Activated naive CD8-positive, alpha-beta T cell treated with anti-CD3 and anti-CD28 coated beads, Interleukin-2, amount 10 ng/mL, durations not matched to agents 7 days and 5 days (primary cell): ENCODE data around the gene SLC7A14. TPM values are rescaled to one million over a fixed set of nuclear protein-coding genes. Genes with fewer than 3 reads are reported as not detected.

Experiments used
- ATAC-seq: fragments of 150-1000 bp; cut with Tn5 transposase; one replicate; pipeline ENCODE4 v1.10.0; 2021; ENCODE audit warnings: low read depth, moderate library complexity
- POLR2A ChIA-PET: fragments of 350-600 bp; sonication (Branson Sonifier 250); formaldehyde crosslinking; loops from one replicate; lab custom pipeline; 2021; ENCODE audit warnings: antibody characterized with exemption; lab: Charles Lee
- DNase-seq: peaks from one replicate; pipeline ENCODE4 v3.0.0; 2021
- H3K27ac Mint-ChIP-seq: one replicate; pipeline ENCODE4 v1.8.0; 2022; ENCODE audit warnings: mild to moderate bottlenecking, mixed read lengths
- H3K27me3 Mint-ChIP-seq: one replicate; pipeline ENCODE4 v1.8.0; 2022; ENCODE audit warnings: mild to moderate bottlenecking, moderate library complexity, mixed read lengths
- H3K36me3 Mint-ChIP-seq: one replicate; pipeline ENCODE4 v1.8.0; 2021; ENCODE audit warnings: mild to moderate bottlenecking, mixed read lengths
- H3K4me1 Mint-ChIP-seq: one replicate; pipeline ENCODE4 v1.8.0; 2021; ENCODE audit warnings: mixed read lengths
- H3K4me3 Mint-ChIP-seq: one replicate; pipeline ENCODE4 v1.8.0; 2022; ENCODE audit warnings: mild to moderate bottlenecking, moderate library complexity, mixed read lengths
- H3K9me3 Mint-ChIP-seq: one replicate; pipeline ENCODE4 v1.8.0; 2021; ENCODE audit warnings: mixed read lengths
- total RNA-seq, 2 experiments: library from RNA; stranded (reverse); gene quantifications; one replicate each; pipeline ENCODE4 v1.2.3, GENCODE V29; 2021

Gene SLC7A14
- total RNA-seq, 2 experiments from 2014 or later = not detected

GRCh38 chr3:170454509-170454908 is 131.4 kb downstream of the SLC7A14 start:
- Mint-ChIP-seq H3K4me1 (no peaks in the 10 kb centered on the region), H3K4me3 (no peak overlapping the region), H3K9me3 (no peaks in the 10 kb centered on the region), H3K27ac (no peak overlapping the region), H3K27me3 (peaks cover 6% of the 10 kb centered on the region), H3K36me3 (no peaks in the 10 kb centered on the region)
- DNase-seq (no peak), ATAC-seq (no peak)
- POLR2A ChIA-PET = no interaction called here

- ATAC-seq = no peak
- H3K4me1 Mint-ChIP-seq = no peaks in the 10 kb centered on the region
- no peak overlapping the region for H3K4me3 Mint-ChIP-seq
- H3K27me3 Mint-ChIP-seq = peaks cover 7% of the 10 kb centered on the region
- H3K9me3 Mint-ChIP-seq = no peaks in the 10 kb centered on the region
- DNase-seq = no peak
- H3K27ac Mint-ChIP-seq = no peak overlapping the region
- POLR2A ChIA-PET = no interaction called here
- no peaks in the 10 kb centered on the region for H3K36me3 Mint-ChIP-seq
Observed at GRCh38 chr3:170450039-170450438, 135.8 kb downstream of the SLC7A14 start.

GRCh38 chr3:170448584-170448983 is 137.3 kb downstream of the SLC7A14 start:
- Mint-ChIP-seq H3K4me3 (no peak overlapping the region), H3K4me1 (no peaks in the 10 kb centered on the region), H3K36me3 (no peaks in the 10 kb centered on the region), H3K27me3 (peaks cover 7% of the 10 kb centered on the region), H3K27ac (no peak overlapping the region), H3K9me3 (no peaks in the 10 kb centered on the region)
- DNase-seq = no peak
- ATAC-seq = no peak
- POLR2A ChIA-PET = no interaction called here

- H3K27ac Mint-ChIP-seq = no peak overlapping the region
- no peaks in the 10 kb centered on the region for H3K9me3 Mint-ChIP-seq
- peaks cover 15% of the 10 kb centered on the region for H3K27me3 Mint-ChIP-seq
- H3K36me3 Mint-ChIP-seq = no peaks in the 10 kb centered on the region
- no peak for ATAC-seq
- no peak overlapping the region for H3K4me3 Mint-ChIP-seq
- POLR2A ChIA-PET = no interaction called here
- no peak for DNase-seq
- peaks cover 2% of the 10 kb centered on the region for H3K4me1 Mint-ChIP-seq
Observed at GRCh38 chr3:170443457-170443856, 142.4 kb downstream of the SLC7A14 start.

GRCh38 chr3:170442947-170443346 is 142.9 kb downstream of the SLC7A14 start:
- H3K4me1 Mint-ChIP-seq = peaks cover 2% of the 10 kb centered on the region
- no peak overlapping the region for H3K27ac Mint-ChIP-seq
- H3K27me3 Mint-ChIP-seq = peaks cover 15% of the 10 kb centered on the region
- DNase-seq = no peak
- no peak for ATAC-seq
- no peaks in the 10 kb centered on the region for H3K36me3 Mint-ChIP-seq
- POLR2A ChIA-PET = no interaction called here
- no peaks in the 10 kb centered on the region for H3K9me3 Mint-ChIP-seq
- H3K4me3 Mint-ChIP-seq = no peak overlapping the region

- H3K9me3 Mint-ChIP-seq = no peaks in the 10 kb centered on the region
- H3K36me3 Mint-ChIP-seq = no peaks in the 10 kb centered on the region
- no peak for ATAC-seq
- POLR2A ChIA-PET = no interaction called here
- H3K27me3 Mint-ChIP-seq = peaks cover 19% of the 10 kb centered on the region
- H3K4me1 Mint-ChIP-seq = peaks cover 7% of the 10 kb centered on the region
- no peak for DNase-seq
- no peak overlapping the region for H3K4me3 Mint-ChIP-seq
- H3K27ac Mint-ChIP-seq = no peak overlapping the region
Observed at GRCh38 chr3:170441412-170441811, 144.5 kb downstream of the SLC7A14 start.

- Mint-ChIP-seq H3K4me3 (no peak overlapping the region), H3K9me3 (no peaks in the 10 kb centered on the region), H3K27ac (no peak overlapping the region), H3K36me3 (no peaks in the 10 kb centered on the region), H3K4me1 (peaks cover 7% of the 10 kb centered on the region), H3K27me3 (peaks cover 18% of the 10 kb centered on the region)
- DNase-seq = no peak
- ATAC-seq = no peak
- POLR2A ChIA-PET = no interaction called here
Observed at GRCh38 chr3:170440344-170440743, 145.5 kb downstream of the SLC7A14 start.

- POLR2A ChIA-PET = no interaction called here
- Mint-ChIP-seq H3K27ac (no peak overlapping the region), H3K4me3 (no peak overlapping the region), H3K9me3 (no peaks in the 10 kb centered on the region), H3K27me3 (peaks cover 19% of the 10 kb centered on the region), H3K36me3 (no peaks in the 10 kb centered on the region), H3K4me1 (peaks cover 7% of the 10 kb centered on the region)
- DNase-seq = no peak
- ATAC-seq = no peak
Observed at GRCh38 chr3:170438836-170439235, 147.0 kb downstream of the SLC7A14 start.

GRCh38 chr3:170437696-170438407 is 148.0 kb downstream of the SLC7A14 start:
- ATAC-seq (no peak), DNase-seq (no peak)
- Mint-ChIP-seq H3K4me1 (peaks cover 7% of the 10 kb centered on the region), H3K27me3 (peaks cover 19% of the 10 kb centered on the region), H3K4me3 (no peak overlapping the region), H3K36me3 (no peaks in the 10 kb centered on the region), H3K27ac (no peak overlapping the region), H3K9me3 (no peaks in the 10 kb centered on the region)
- POLR2A ChIA-PET = no interaction called here

GRCh38 chr3:170437176-170437575 is 148.7 kb downstream of the SLC7A14 start:
- peaks cover 19% of the 10 kb centered on the region for H3K27me3 Mint-ChIP-seq
- no peaks in the 10 kb centered on the region for H3K36me3 Mint-ChIP-seq
- no peak for ATAC-seq
- no peaks in the 10 kb centered on the region for H3K9me3 Mint-ChIP-seq
- POLR2A ChIA-PET = no interaction called here
- peaks cover 7% of the 10 kb centered on the region for H3K4me1 Mint-ChIP-seq
- DNase-seq = no peak
- H3K27ac Mint-ChIP-seq = no peak overlapping the region
- no peak overlapping the region for H3K4me3 Mint-ChIP-seq

- ATAC-seq = no peak
- Mint-ChIP-seq H3K9me3 (no peaks in the 10 kb centered on the region), H3K4me3 (no peak overlapping the region), H3K27ac (no peak overlapping the region), H3K27me3 (peaks cover 17% of the 10 kb centered on the region), H3K36me3 (no peaks in the 10 kb centered on the region), H3K4me1 (peaks cover 7% of the 10 kb centered on the region)
- POLR2A ChIA-PET = no interaction called here
- no peak for DNase-seq
Observed at GRCh38 chr3:170436697-170437096, 149.2 kb downstream of the SLC7A14 start.

GRCh38 chr3:170432416-170432815 is 153.5 kb downstream of the SLC7A14 start:
- DNase-seq = no peak
- Mint-ChIP-seq H3K27ac (no peak overlapping the region), H3K9me3 (no peaks in the 10 kb centered on the region), H3K4me1 (peaks cover 14% of the 10 kb centered on the region), H3K36me3 (no peaks in the 10 kb centered on the region), H3K27me3 (peaks cover 19% of the 10 kb centered on the region), H3K4me3 (no peak overlapping the region)
- POLR2A ChIA-PET = interaction anchor here (0.6 kb wide), 1 partner anchor 224 kb away, joined by 4 read pairs; no protein-coding TSS in a partner anchor
- no peak for ATAC-seq

GRCh38 chr3:170431054-170431453 is 154.8 kb downstream of the SLC7A14 start:
- H3K27ac Mint-ChIP-seq = no peak overlapping the region
- H3K4me3 Mint-ChIP-seq = no peak overlapping the region

GRCh38 chr3:170429050-170429449 is 156.8 kb downstream of the SLC7A14 start:
- Mint-ChIP-seq H3K36me3 (no peaks in the 10 kb centered on the region), H3K9me3 (no peaks in the 10 kb centered on the region), H3K27ac (no peak overlapping the region), H3K4me1 (peaks cover 14% of the 10 kb centered on the region), H3K4me3 (no peak overlapping the region), H3K27me3 (peaks cover 15% of the 10 kb centered on the region)
- ATAC-seq (no peak), DNase-seq (no peak)
- POLR2A ChIA-PET = no interaction called here

More at GRCh38 chr3:170431054-170431453, 154.8 kb downstream of the SLC7A14 start:
- H3K27me3 Mint-ChIP-seq = peaks cover 15% of the 10 kb centered on the region
- H3K36me3 Mint-ChIP-seq = no peaks in the 10 kb centered on the region
- POLR2A ChIA-PET = no interaction called here
- no peaks in the 10 kb centered on the region for H3K9me3 Mint-ChIP-seq
- ATAC-seq (no peak), DNase-seq (no peak)
- peaks cover 12% of the 10 kb centered on the region for H3K4me1 Mint-ChIP-seq
